Mesendoderm (in vitro differentiated cells): ENCODE data around the gene BTN2A1.

Source experiments
- DNase-seq: peaks from one replicate; pipeline ENCODE4 v3.0.0; 2013
- H2AK5ac ChIP-seq: 2 replicates; pipeline ENCODE4 v1.6.1; 2013; ENCODE audit warnings: low read length, inconsistent platforms
- H2BK120ac ChIP-seq: 2 replicates; pipeline ENCODE4 v1.6.1; 2013; ENCODE audit warnings: low read depth, mild to moderate bottlenecking, low read length, moderate library complexity, mixed read lengths
- H2BK15ac ChIP-seq: replicated peaks from 2 replicates; pipeline ENCODE4 v1.6.1; 2013; ENCODE audit warnings: low read depth, mild to moderate bottlenecking, moderate library complexity
- H2BK5ac ChIP-seq: 2 replicates; pipeline ENCODE4 v1.6.1; 2013; ENCODE audit warnings: low read length, inconsistent platforms
- H3K18ac ChIP-seq: 2 replicates; pipeline ENCODE4 v1.6.1; 2013; ENCODE audit warnings: mild to moderate bottlenecking, low read length, mixed read lengths
- H3K23ac ChIP-seq: one replicate; pipeline ENCODE4 v1.6.1; 2013; ENCODE audit warnings: low read length
- H3K27ac ChIP-seq: 2 replicates; pipeline ENCODE4 v1.5.1; 2013; ENCODE audit warnings: low read depth, mild to moderate bottlenecking, inconsistent platforms, low read length, moderate library complexity
- H3K27me3 ChIP-seq: 2 replicates; pipeline ENCODE4 v1.6.1; 2013; ENCODE audit warnings: low read length, control low read depth, mild to moderate bottlenecking, inconsistent platforms; ENCODE audit not compliant: insufficient read depth, poor library complexity
- H3K36me3 ChIP-seq: 2 replicates; pipeline ENCODE4 v1.6.1; 2013; ENCODE audit warnings: low read length, inconsistent platforms; ENCODE audit not compliant: control insufficient read depth, insufficient read depth
- H3K4ac ChIP-seq: one replicate; pipeline ENCODE4 v1.6.1; 2013; ENCODE audit warnings: low read depth, mild to moderate bottlenecking, low read length, moderate library complexity
- H3K4me1 ChIP-seq: 2 replicates; pipeline ENCODE4 v1.6.1; 2013; ENCODE audit warnings: low read depth, low read length, inconsistent platforms; ENCODE audit not compliant: control insufficient read depth
- H3K4me2 ChIP-seq: 2 replicates; pipeline ENCODE4 v1.6.1; 2013; ENCODE audit warnings: low read length
- H3K4me3 ChIP-seq: 2 replicates; pipeline ENCODE4 v1.5.1; 2013; ENCODE audit warnings: mild to moderate bottlenecking, low read length
- H3K56ac ChIP-seq: one replicate; pipeline ENCODE4 v1.6.1; 2013; ENCODE audit warnings: low read length
- H3K79me1 ChIP-seq: 2 replicates; pipeline ENCODE4 v1.6.1; 2013; ENCODE audit warnings: low read length, inconsistent platforms
- H3K79me2 ChIP-seq: 2 replicates; pipeline ENCODE4 v1.6.1; 2013; ENCODE audit warnings: mild to moderate bottlenecking, low read length; ENCODE audit not compliant: control insufficient read depth, insufficient read depth
- H3K9ac ChIP-seq: 2 replicates; pipeline ENCODE4 v1.6.1; 2013; ENCODE audit warnings: low read length, inconsistent platforms
- H4K5ac ChIP-seq: one replicate; pipeline ENCODE4 v1.6.1; 2013; ENCODE audit warnings: low read length
- H4K8ac ChIP-seq: one replicate; pipeline ENCODE4 v1.6.1; 2013; ENCODE audit warnings: low read depth, mild to moderate bottlenecking, control low read depth, low read length, moderate library complexity
- WGBS: extraction: QIAGEN DNeasy Blood & Tissue Kit; methylation state at CpG from one replicate; pipeline ENCODE4 v1.1.7; 2013; ENCODE audit warnings: low lambda C conversion rate, missing lambda C conversion rate; ENCODE audit not compliant: insufficient coverage; ENCODE audit errors: extremely low coverage; 5-methylcytosine and 5-hydroxymethylcytosine counted together

Gene BTN2A1

GRCh38 chr6:26464416-26465131 is 6.8 kb downstream of the BTN2A1 start:
- Histone ChIP-seq H3K56ac (no peak overlapping the region), H3K4me2 (no peak overlapping the region), H2BK120ac (no peak overlapping the region), H2AK5ac (no peak overlapping the region), H3K4me3 (no peak overlapping the region), H3K4me1 (no peaks in the 10 kb centered on the region), H3K18ac (no peak overlapping the region), H2BK15ac (no peak overlapping the region), H3K9ac (no peak overlapping the region), H3K4ac (no peak overlapping the region), H4K5ac (no peak overlapping the region), H4K8ac (no peak overlapping the region), H2BK5ac (no peak overlapping the region), H3K27me3 (no peaks in the 10 kb centered on the region), H3K79me2 (no peaks in the 10 kb centered on the region), H3K79me1 (peaks cover 4% of the 10 kb centered on the region), H3K27ac (no peak overlapping the region), H3K23ac (no peak overlapping the region), H3K36me3 (peaks cover 17% of the 10 kb centered on the region)
- WGBS = no CpG with 5 or more reads among the region's 7 CpGs
- DNase-seq = no peak

DNA sequence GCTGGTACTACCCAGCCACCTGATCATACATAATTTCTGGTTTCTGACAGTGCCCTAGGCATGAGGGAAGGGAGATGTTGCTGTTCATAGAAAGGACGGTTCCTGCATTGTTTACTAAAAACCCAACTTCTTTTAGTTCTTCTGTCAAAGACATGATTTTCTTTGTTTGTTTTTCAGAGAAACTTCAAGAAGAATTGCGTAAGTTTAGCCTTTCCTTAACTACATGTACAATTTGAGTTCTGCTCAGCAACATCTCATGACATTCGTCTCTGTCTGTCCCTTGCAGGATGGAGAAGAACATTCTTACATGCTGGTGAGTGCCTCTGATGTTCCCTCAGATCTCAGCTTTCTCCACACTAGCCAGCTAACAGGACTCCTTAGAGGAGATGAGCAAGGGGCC is 8.0 kb downstream of the BTN2A1 start:
- H2BK120ac ChIP-seq = no peak overlapping the region
- H3K27me3 ChIP-seq = no peaks in the 10 kb centered on the region
- H3K36me3 ChIP-seq = peaks cover 17% of the 10 kb centered on the region
- H3K79me2 ChIP-seq = no peaks in the 10 kb centered on the region
- no peak overlapping the region for H3K4me2 ChIP-seq
- DNase-seq = no peak
- H3K9ac ChIP-seq = no peak overlapping the region
- no peak overlapping the region for H3K18ac ChIP-seq
- no peak overlapping the region for H4K8ac ChIP-seq
- peaks cover 3% of the 10 kb centered on the region for H3K79me1 ChIP-seq
- H3K4ac ChIP-seq = no peak overlapping the region
- H3K4me1 ChIP-seq = no peaks in the 10 kb centered on the region
- H2BK15ac ChIP-seq = no peak overlapping the region
- WGBS = no CpG with 5 or more reads among the region's 3 CpGs
- no peak overlapping the region for H3K27ac ChIP-seq
- H2BK5ac ChIP-seq = no peak overlapping the region
- no peak overlapping the region for H3K4me3 ChIP-seq
- H2AK5ac ChIP-seq = no peak overlapping the region
- H3K23ac ChIP-seq = no peak overlapping the region
- no peak overlapping the region for H3K56ac ChIP-seq
- H4K5ac ChIP-seq = no peak overlapping the region

- Histone ChIP-seq H3K36me3 (peaks cover 17% of the 10 kb centered on the region), H2BK15ac (no peak overlapping the region), H3K4me2 (no peak overlapping the region), H4K5ac (no peak overlapping the region), H3K27me3 (no peaks in the 10 kb centered on the region), H3K27ac (no peak overlapping the region), H3K23ac (no peak overlapping the region), H3K4me3 (no peak overlapping the region), H3K4me1 (no peaks in the 10 kb centered on the region), H2BK5ac (no peak overlapping the region), H3K18ac (no peak overlapping the region), H3K9ac (no peak overlapping the region), H2BK120ac (no peak overlapping the region), H3K4ac (no peak overlapping the region), H3K56ac (no peak overlapping the region), H2AK5ac (no peak overlapping the region), H3K79me2 (no peaks in the 10 kb centered on the region), H4K8ac (no peak overlapping the region), H3K79me1 (no peaks in the 10 kb centered on the region)
- no peak for DNase-seq
- WGBS = no CpG with 5 or more reads among the region's 2 CpGs
Observed at GRCh38 chr6:26468829-26469228, 11.1 kb downstream of the BTN2A1 start.

GRCh38 chr6:26470643-26471042 is 12.9 kb downstream of the BTN2A1 start:
- Histone ChIP-seq H3K56ac (no peak overlapping the region), H3K4me1 (peaks cover 5% of the 10 kb centered on the region), H3K23ac (no peak overlapping the region), H2BK5ac (no peak overlapping the region), H3K9ac (no peak overlapping the region), H3K79me1 (no peaks in the 10 kb centered on the region), H3K27ac (no peak overlapping the region), H3K4ac (no peak overlapping the region), H2BK120ac (no peak overlapping the region), H4K5ac (no peak overlapping the region), H4K8ac (no peak overlapping the region), H3K4me2 (no peak overlapping the region), H2BK15ac (no peak overlapping the region), H3K36me3 (peaks cover 16% of the 10 kb centered on the region), H3K79me2 (no peaks in the 10 kb centered on the region), H3K27me3 (no peaks in the 10 kb centered on the region), H2AK5ac (no peak overlapping the region), H3K4me3 (no peak overlapping the region), H3K18ac (no peak overlapping the region)
- WGBS = no CpG with 5 or more reads among the region's 4 CpGs
- DNase-seq = no peak

GRCh38 chr6:26471970-26472369 is 14.2 kb downstream of the BTN2A1 start:
- Histone ChIP-seq H3K4me1 (peaks cover 5% of the 10 kb centered on the region), H4K8ac (no peak overlapping the region), H3K36me3 (peaks cover 10% of the 10 kb centered on the region), H3K27ac (no peak overlapping the region), H3K56ac (no peak overlapping the region), H3K79me2 (no peaks in the 10 kb centered on the region), H3K18ac (no peak overlapping the region), H3K27me3 (no peaks in the 10 kb centered on the region), H3K4me3 (no peak overlapping the region), H3K79me1 (no peaks in the 10 kb centered on the region), H2BK120ac (no peak overlapping the region), H2BK5ac (no peak overlapping the region), H4K5ac (no peak overlapping the region), H2AK5ac (no peak overlapping the region), H3K23ac (no peak overlapping the region), H2BK15ac (no peak overlapping the region), H3K4ac (no peak overlapping the region), H3K4me2 (no peak overlapping the region), H3K9ac (no peak overlapping the region)
- no peak for DNase-seq
